Hepatic stellate cell (primary cell): ENCODE results near the gene ACTR6.
"Not testable (repeated sequence)": the region's sequence is repeated elsewhere in the genome, so short reads cannot be mapped to it uniquely, and the experiment has no call there.

Experiments
- DNase-seq: peaks from one replicate; pipeline ENCODE4 v3.0.0; 2011; ENCODE audit warnings: low spot score

The ACTR6 gene

DNA sequence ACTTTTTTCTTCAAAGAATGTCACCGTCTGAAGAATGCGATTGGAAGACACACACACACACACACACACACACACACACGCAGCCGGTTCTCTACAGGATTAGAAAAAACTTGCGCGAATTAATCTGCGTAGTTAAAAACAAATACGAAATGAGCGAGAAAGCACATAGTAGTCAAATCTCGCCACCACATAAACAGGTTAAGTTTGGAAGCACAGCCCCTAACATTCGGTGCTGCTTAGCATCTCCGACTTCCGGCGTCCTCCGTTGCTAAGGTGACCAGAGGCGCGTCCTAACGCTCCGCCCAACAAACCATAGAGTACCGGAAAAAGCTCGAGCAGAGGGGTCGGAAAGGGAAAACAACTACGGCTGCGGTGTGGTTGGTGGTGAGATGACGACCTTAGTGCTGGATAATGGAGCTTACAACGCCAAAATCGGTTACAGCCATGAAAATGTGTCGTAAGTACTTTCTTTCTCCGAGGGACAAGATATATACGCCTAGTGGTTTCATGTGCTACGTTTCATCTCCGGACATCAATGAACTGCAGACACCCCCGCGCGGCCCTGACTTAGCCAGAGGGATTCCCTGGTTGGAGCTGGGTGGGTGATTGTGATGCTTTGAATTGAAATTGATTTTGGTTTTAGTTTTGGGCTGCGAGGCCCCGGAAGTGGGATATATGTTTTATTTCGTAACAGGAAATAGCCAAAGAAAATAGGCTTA is at the start of gene ACTR6:
TSS of gene ACTR6 (plus strand) at position 353 of the 719 bp plus-strand sequence. CDS start at position 390, 37 bp downstream.
- DNase-seq, result peak; percentile 88

GRCh38 chr12:100151769-100152168 is 48.8 kb upstream of the ACTR6 start:
- no peak for DNase-seq

DNA sequence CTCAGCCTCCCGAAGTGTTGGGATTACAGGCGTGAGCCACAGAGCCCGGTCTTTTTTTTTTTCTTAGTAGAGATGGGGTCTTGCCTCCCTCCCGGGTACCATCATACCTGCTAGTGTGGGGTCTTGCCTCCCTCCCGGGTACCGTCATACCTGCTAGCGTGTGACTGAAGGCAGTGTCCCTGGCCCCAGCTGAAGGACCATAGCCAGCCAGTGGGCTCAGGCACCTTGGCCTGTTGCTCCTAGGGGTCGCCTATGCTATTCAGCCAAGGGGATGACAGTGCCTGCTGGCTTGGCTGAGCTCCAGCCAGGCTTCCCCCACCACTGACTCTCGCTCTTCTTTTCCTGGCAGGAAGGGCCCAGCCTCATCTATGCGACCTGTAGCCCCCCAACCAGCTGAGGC is 47.5 kb upstream of the ACTR6 start:
- no peak for DNase-seq

- peak; percentile 78 for DNase-seq
Measured at GRCh38 chr12:100154474-100155247, 46.0 kb upstream of the ACTR6 start.

DNA sequence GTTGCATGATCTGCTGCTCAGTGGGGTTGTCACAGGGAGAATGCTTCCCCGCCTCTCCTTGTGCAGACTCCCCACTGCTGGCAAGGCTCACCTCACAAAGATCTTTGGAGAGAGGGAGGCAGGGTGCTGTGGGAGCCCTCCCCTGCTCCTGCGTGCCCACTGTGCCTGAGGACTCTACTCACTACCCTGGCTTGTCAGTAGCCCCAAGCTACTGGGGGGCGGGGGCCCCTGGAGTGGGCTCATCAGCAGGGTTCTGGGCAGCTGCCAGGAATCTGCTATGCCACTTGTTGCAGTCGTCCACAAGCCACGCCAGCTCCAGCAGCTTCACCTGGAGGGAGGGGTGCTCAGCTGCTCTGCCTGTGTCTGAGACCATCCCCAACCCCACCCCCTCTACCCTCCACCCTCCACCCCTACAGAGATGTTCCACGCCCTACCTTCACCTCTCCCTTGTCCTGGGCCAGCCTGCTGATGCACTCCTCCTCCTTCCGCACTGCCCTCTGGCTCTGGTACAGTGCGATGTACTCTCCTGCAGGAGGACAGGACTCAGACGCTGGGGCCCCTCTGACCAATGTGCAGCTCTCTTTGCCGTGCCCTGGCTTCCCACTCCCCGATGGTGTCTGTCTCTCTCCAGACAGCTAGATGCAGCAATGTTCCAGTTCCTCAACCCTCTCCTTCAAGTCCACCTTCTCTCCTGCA is 43.7 kb upstream of the ACTR6 start:
- no peak for DNase-seq

DNA sequence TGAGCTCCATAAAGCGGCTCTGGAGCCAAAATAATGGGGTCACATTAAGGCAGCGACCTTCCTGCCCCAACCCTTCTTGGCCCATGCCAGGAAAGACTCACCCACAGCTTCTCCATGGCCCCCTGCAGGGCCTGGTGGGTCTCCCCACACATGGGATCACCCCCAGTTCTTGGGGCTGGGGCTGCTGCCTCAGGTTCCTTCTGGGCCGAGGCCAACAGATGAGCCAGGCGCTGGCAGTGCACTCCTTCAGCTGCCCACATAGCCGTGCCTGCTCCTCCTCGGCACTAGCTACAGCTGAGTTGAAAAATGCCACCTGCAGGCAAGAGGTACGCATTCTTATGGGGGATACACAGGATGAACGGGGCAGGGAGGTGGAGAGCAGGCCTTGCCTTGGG is 43.2 kb upstream of the ACTR6 start:
- DNase-seq, result no peak

GRCh38 chr12:100158535-100158934 is 42.1 kb upstream of the ACTR6 start:
- DNase-seq, result no peak

- no peak for DNase-seq
Measured at GRCh38 chr12:100159391-100160104, 41.1 kb upstream of the ACTR6 start.

- DNase-seq, result peak; percentile 78
Measured at GRCh38 chr12:100163416-100164152, 37.0 kb upstream of the ACTR6 start.

DNA sequence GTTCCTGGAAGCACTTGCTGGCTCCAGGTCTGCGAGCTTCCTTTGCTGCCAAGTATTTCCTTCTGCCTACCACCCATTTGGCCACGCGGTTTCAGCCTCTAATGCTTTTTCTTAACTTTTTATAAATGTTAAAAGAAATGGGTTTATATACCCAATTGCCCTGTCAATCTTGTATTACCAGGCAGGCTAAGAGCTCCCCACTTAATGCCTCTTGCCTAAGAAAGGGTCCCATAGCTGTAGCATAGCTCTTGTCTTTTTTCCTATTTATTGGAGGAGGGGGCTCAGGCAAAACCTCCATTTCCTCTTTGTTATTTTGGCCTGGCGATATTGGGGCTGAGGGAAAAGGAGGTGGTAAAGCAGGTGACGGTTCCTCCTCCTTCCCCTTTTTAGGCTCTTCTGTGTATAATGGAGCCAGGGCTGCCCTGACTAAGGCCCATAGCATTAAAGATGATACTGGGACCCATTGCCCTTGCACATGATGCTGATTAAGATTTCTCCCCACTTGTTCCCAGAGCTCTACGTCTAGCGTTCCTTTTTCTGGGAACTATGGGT is 36.4 kb upstream of the ACTR6 start:
- DNase-seq, result no peak

GRCh38 chr12:100165356-100165755 is 35.3 kb upstream of the ACTR6 start:
- DNase-seq, result no peak

GRCh38 chr12:100166232-100166631 is 34.4 kb upstream of the ACTR6 start:
- no peak for DNase-seq

GRCh38 chr12:100168562-100168961 is 32.1 kb upstream of the ACTR6 start:
- no peak for DNase-seq

GRCh38 chr12:100169345-100169744 is 31.3 kb upstream of the ACTR6 start:
- DNase-seq, result no peak

DNA sequence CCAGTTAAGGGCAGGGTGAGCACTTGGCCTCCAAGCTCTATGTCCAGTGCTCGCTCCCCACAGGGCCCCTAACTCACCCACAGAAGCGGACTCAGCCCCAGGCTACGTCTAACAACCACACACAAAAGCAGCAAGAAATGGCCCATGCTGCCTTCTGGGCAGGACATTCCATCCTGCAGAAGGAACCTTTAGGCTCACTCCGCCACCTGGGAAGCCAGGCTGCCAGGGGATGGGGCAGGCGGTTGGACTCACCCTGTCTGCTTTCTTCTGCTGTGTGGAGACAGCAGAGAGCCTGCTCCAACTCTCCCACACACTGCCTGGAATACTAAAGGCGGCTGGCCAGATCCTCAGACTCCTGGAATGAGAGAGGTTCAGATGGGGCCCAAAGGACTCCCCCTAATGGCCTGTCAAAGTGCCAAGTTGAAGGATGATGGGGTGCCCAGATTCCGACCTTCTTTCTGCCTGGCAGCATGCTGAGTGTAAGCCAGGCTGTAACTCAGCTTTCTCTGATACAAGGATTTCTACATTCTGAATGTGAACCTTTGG is 30.2 kb upstream of the ACTR6 start:
- no peak for DNase-seq

DNA sequence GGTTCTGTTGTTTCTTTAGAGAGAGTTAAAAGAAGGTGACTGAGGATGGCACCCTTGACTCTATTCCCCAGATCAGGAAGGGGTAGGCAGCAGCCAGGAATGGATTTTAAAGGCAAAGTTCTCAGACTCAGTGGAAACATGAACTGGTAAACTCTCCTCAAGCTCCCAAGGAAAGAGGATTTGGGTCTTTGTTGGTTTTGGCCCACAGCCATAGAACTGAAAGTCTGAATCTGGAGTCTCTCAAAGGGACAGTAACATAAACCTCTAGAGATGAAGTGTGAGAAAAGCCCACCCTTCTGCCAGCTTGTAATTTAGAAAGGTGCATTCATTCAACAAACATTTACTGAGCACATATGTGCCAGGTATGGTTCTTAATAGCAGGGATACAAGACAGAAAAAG is 29.4 kb upstream of the ACTR6 start:
- no peak for DNase-seq

DNA sequence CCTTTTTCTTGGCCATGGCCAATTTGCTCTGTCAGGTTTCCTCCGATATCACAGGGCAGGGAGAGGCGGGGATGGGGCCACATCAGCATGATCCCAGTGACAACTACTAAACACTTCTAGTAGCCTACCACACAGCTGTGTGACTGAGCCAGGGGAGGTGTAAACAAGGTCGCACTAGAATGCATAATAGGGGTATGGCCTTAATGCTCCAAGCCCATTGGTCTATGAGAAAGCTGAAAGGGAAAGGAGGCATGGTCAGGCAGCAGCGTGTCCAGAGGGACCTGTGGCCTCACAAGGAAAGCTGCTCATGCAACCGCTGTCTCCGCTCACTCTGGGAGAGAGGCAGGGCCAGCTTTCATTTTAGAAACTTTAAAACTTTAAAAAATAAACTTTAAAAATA is 27.5 kb upstream of the ACTR6 start:
- no peak for DNase-seq

GRCh38 chr12:100174495-100174894 is 26.1 kb upstream of the ACTR6 start:
- no peak for DNase-seq

GRCh38 chr12:100176493-100176892 is 24.1 kb upstream of the ACTR6 start:
- DNase-seq, result not testable (repeated sequence)

- no peak for DNase-seq
Measured at GRCh38 chr12:100179252-100179651, 21.4 kb upstream of the ACTR6 start.

- DNase-seq, result no peak
Measured at GRCh38 chr12:100184549-100185145, 16.0 kb upstream of the ACTR6 start.
